GM18520 (cell line): ENCODE data around the gene CEACAM5.

Experiments used
- ATAC-seq: cut with Tn5 transposase; IDR thresholded peaks from one replicate; pipeline ENCODE4 v1.9.1; 2021; ENCODE audit not compliant: unreplicated experiment

The CEACAM5 gene

GRCh38 chr19:41708481-41708880, at the start of gene CEACAM5:
Gene CEACAM5, plus strand, starts transcription at chr19:41708626. Its CDS starts 106 bp downstream, at chr19:41708732.
- no peak for ATAC-seq

GRCh38 chr19:41666075-41666474, 42.4 kb upstream of the CEACAM5 start:
- ATAC-seq, result no peak

GRCh38 chr19:41668315-41668714, 40.1 kb upstream of the CEACAM5 start:
- no peak for ATAC-seq

GRCh38 chr19:41670755-41671154, 37.7 kb upstream of the CEACAM5 start:
- no peak for ATAC-seq

- ATAC-seq, result no peak
Observed at GRCh38 chr19:41671486-41671885, 36.9 kb upstream of the CEACAM5 start.

- ATAC-seq, result no peak
Observed at GRCh38 chr19:41682437-41682836, 26.0 kb upstream of the CEACAM5 start.

GRCh38 chr19:41687419-41687818, 21.0 kb upstream of the CEACAM5 start:
- ATAC-seq, result no peak

- no peak for ATAC-seq
Observed at GRCh38 chr19:41688098-41688497, 20.3 kb upstream of the CEACAM5 start, which contains the start of gene CEACAM7. Gene CEACAM7, minus strand, starts transcription at chr19:41688270. Its CDS starts 105 bp downstream, at chr19:41688165.

- ATAC-seq, result no peak
Observed at GRCh38 chr19:41688687-41689086, 19.7 kb upstream of the CEACAM5 start.

- no peak for ATAC-seq
Observed at GRCh38 chr19:41689993-41690800, 18.2 kb upstream of the CEACAM5 start.

GRCh38 chr19:41690801-41691065, 17.7 kb upstream of the CEACAM5 start:
- no peak for ATAC-seq

- no peak for ATAC-seq
Observed at GRCh38 chr19:41691268-41691970, 17.0 kb upstream of the CEACAM5 start.

- ATAC-seq, result no peak
Observed at GRCh38 chr19:41694196-41694595, 14.2 kb upstream of the CEACAM5 start.

GRCh38 chr19:41694831-41695635, 13.4 kb upstream of the CEACAM5 start:
- ATAC-seq, result no peak

- ATAC-seq, result no peak
Observed at GRCh38 chr19:41695745-41696144, 12.7 kb upstream of the CEACAM5 start.

GRCh38 chr19:41696402-41697197, 11.8 kb upstream of the CEACAM5 start:
- no peak for ATAC-seq

GRCh38 chr19:41697198-41697855, 11.1 kb upstream of the CEACAM5 start:
- no peak for ATAC-seq

- no peak for ATAC-seq
Observed at GRCh38 chr19:41698746-41699230, 9.6 kb upstream of the CEACAM5 start.

GRCh38 chr19:41699231-41699967, 9.0 kb upstream of the CEACAM5 start:
- no peak for ATAC-seq

- no peak for ATAC-seq
Observed at GRCh38 chr19:41699968-41700323, 8.5 kb upstream of the CEACAM5 start.
